Parathyroid adenoma (tissue), 2 donors: ENCODE results near the gene PKN2.

ENCODE experiments used
- H2AFZ ChIP-seq: fragments of 300-600 bp; sonication (generic); one replicate; pipeline ENCODE4 v1.7.0; 2017; ENCODE audit warnings: antibody characterized with exemption, mild to moderate bottlenecking
- H3K27ac ChIP-seq: fragments of 300-600 bp; sonication (generic); one replicate; pipeline ENCODE4 v1.7.0; 2017
- H3K27me3 ChIP-seq: fragments of 300-600 bp; sonication (generic); one replicate; pipeline ENCODE4 v1.7.0; 2017; ENCODE audit warnings: low read length; ENCODE audit not compliant: control insufficient read depth, insufficient read depth
- H3K36me3 ChIP-seq: fragments of 300-600 bp; sonication (generic); one replicate; pipeline ENCODE4 v1.7.0; 2017; ENCODE audit warnings: low read length; ENCODE audit not compliant: control insufficient read depth, insufficient read depth
- H3K4me1 ChIP-seq: fragments of 300-600 bp; sonication (generic); one replicate; pipeline ENCODE4 v1.7.0; 2017; ENCODE audit warnings: control low read depth
- H3K4me2 ChIP-seq: fragments of 300-600 bp; sonication (generic); one replicate; pipeline ENCODE4 v1.7.0; 2017; ENCODE audit warnings: low read length
- H3K4me3 ChIP-seq: fragments of 300-600 bp; sonication (generic); one replicate; pipeline ENCODE4 v1.7.0; 2017; ENCODE audit warnings: low read depth, low read length
- H3K79me2 ChIP-seq: fragments of 300-600 bp; sonication (generic); one replicate; pipeline ENCODE4 v1.7.0; 2017; ENCODE audit warnings: control low read depth
- H3K9ac ChIP-seq: fragments of 300-600 bp; sonication (generic); one replicate; pipeline ENCODE4 v1.7.0; 2017; ENCODE audit warnings: mild to moderate bottlenecking
- H3K9me3 ChIP-seq: fragments of 300-600 bp; sonication (generic); one replicate; pipeline ENCODE4 v1.7.0; 2017; ENCODE audit warnings: low read length; ENCODE audit not compliant: control insufficient read depth
- CTCF ChIP-seq: fragments of 300-600 bp; sonication (generic); IDR thresholded peaks from one replicate; pipeline ENCODE4 v1.7.0; 2017; ENCODE audit warnings: antibody characterized with exemption, mild to moderate bottlenecking
- donor health status: primary hyperparathyroidism.

Gene PKN2

DNA sequence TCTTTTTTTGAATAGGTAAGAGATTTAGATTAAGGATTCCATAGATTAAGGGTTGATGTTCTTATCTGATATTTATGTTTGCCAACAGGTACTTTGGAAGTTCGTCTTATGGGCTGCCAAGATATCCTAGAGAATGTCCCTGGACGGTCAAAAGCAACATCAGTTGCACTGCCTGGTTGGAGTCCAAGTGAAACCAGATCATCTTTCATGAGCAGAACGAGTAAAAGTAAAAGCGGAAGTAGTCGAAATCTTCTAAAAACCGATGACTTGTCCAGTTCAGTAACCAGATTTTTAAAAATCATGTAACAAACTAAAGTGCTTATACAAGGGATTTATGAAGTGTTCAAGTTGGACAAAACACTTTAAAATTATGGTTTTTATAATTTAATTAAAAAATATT lies 100.5 kb downstream of the PKN2 start:
- H3K36me3 ChIP-seq: no peaks in the 10 kb centered on the region
- no peak overlapping the region for H3K4me3 ChIP-seq
- H3K9me3 ChIP-seq: no peaks in the 10 kb centered on the region
- H3K9ac ChIP-seq: no peak overlapping the region
- no peak overlapping the region for H3K4me2 ChIP-seq
- no peaks in the 10 kb centered on the region for H3K27me3 ChIP-seq
- TF ChIP-seq CTCF: no peak
- no peaks in the 10 kb centered on the region for H3K79me2 ChIP-seq
- no peak overlapping the region for H2AFZ ChIP-seq
- H3K4me1 ChIP-seq: no peaks in the 10 kb centered on the region
- no peak overlapping the region for H3K27ac ChIP-seq

DNA sequence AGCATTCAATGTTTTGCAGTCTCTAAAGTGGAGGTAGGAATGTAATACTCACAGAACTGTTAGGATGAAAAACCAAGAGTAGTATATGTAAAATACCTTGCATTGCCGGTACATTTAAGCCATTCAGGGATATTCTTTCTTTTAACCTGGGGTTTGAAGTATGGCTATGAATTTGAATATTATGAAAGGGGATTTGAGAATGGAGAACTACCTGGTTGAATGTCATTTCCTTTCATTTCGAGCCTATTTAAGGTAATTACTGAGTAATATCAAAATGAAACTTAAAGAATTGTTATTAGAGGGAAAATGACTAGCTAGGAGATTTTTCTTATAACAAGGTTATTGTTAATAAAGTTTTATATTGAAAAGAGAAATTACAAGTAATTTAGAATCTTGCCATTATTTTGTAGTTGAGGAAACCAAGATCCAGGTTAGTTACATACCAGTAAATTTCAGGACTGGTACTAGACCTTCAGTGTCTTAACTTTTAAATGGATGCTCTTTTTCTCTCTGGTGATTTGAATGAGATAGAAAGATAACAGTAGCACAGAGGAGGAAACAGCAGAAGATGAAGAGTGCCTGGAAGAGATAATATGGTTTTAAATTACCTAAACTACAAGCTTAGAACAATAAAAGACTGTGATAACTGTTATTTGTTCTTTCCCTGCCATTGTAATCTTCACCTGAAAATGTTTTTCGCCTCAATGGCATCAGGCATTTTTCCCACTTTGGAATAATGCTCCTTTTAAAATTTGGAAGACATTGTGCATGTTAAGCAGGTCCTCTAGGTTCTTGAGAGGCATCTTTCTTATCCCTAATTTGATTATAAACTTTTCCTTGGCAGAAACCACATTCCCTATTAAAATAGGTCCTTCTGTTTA lies 103.2 kb downstream of the PKN2 start:
- no peaks in the 10 kb centered on the region for H3K36me3 ChIP-seq
- H3K4me2 ChIP-seq: no peak overlapping the region
- H3K9me3 ChIP-seq: no peaks in the 10 kb centered on the region
- H3K9ac ChIP-seq: no peak overlapping the region
- no peaks in the 10 kb centered on the region for H3K79me2 ChIP-seq
- H3K4me3 ChIP-seq: no peak overlapping the region
- no peak overlapping the region for H3K27ac ChIP-seq
- no peak overlapping the region for H2AFZ ChIP-seq
- H3K27me3 ChIP-seq: no peaks in the 10 kb centered on the region
- H3K4me1 ChIP-seq: no peaks in the 10 kb centered on the region
- no peak for TF ChIP-seq CTCF

GRCh38 chr1:88791192-88791591 lies 107.1 kb downstream of the PKN2 start:
- Histone ChIP-seq H3K79me2 (no peaks in the 10 kb centered on the region), H3K36me3 (no peaks in the 10 kb centered on the region), H3K4me3 (no peak overlapping the region), H3K27me3 (no peaks in the 10 kb centered on the region), H3K4me2 (no peak overlapping the region), H3K4me1 (no peaks in the 10 kb centered on the region), H2AFZ (no peak overlapping the region), H3K9me3 (no peaks in the 10 kb centered on the region), H3K27ac (no peak overlapping the region), H3K9ac (no peak overlapping the region)
- TF ChIP-seq CTCF: no peak

GRCh38 chr1:88799491-88799890 lies 115.4 kb downstream of the PKN2 start:
- Histone ChIP-seq H2AFZ (no peak overlapping the region), H3K36me3 (no peaks in the 10 kb centered on the region), H3K79me2 (no peaks in the 10 kb centered on the region), H3K9me3 (no peaks in the 10 kb centered on the region), H3K9ac (no peak overlapping the region), H3K27ac (no peak overlapping the region), H3K4me1 (no peaks in the 10 kb centered on the region), H3K27me3 (no peaks in the 10 kb centered on the region), H3K4me2 (no peak overlapping the region), H3K4me3 (no peak overlapping the region)
- no peak for TF ChIP-seq CTCF
